Adrenal gland (tissue), 12 donors: ENCODE data around the gene LEPROT. TPM values are rescaled to one million over a fixed set of nuclear protein-coding genes. Genes with fewer than 3 reads are reported as not detected.

Source experiments
- DNase-seq, 7 donors: peaks; one replicate each; pipeline ENCODE4 v3.0.0-alpha.2; 2019 to 2020
- H3K27ac ChIP-seq, 5 donors: fragments of 200-600 bp; sonication (generic) in 4 of 5; 1 replicate in 3 of 5; 2 replicates in 2 of 5; pipeline versions ENCODE4 v1.5.1 to v1.8.0; 2016 to 2020; ENCODE audit warnings: mild to moderate bottlenecking in 1 of 5
- H3K27me3 ChIP-seq: fragments of 200-600 bp; 2 replicates; pipeline ENCODE4 v1.8.0; 2021
- H3K36me3 ChIP-seq, 2 donors: fragments of 200-600 bp; replicated peaks in 1 of 2; 1 replicate in 1 of 2; 2 replicates in 1 of 2; pipeline versions ENCODE4 v1.5.1 to v1.8.0; 2018 to 2022
- H3K4me1 ChIP-seq, 2 donors: fragments of 200-600 bp; replicated peaks in 1 of 2; 1 replicate in 1 of 2; 2 replicates in 1 of 2; pipeline versions ENCODE4 v1.5.1 to v1.8.0; 2018 to 2021
- H3K4me3 ChIP-seq, 4 donors: fragments of 200-600 bp; sonication (generic) in 3 of 4; one replicate each; pipeline ENCODE4 v1.5.1; 2016 to 2018
- H3K9me3 ChIP-seq, 3 donors: fragments of 200-600 bp; sonication (generic) in 1 of 3; replicated peaks in 1 of 3; 1 replicate in 2 of 3; 2 replicates in 1 of 3; pipeline versions ENCODE4 v1.5.1 to v1.8.0; 2016 to 2021
- CTCF ChIP-seq, 6 experiments: fragments of 450-650 bp in 4 of 6; fragments of 200-600 bp in 2 of 6; sonication (generic) in 1 of 6; IDR thresholded peaks; 1 replicate in 5 of 6; 2 replicates in 1 of 6; pipeline versions ENCODE4 v1.5.1 to v1.8.0; 2016 to 2021; ENCODE audit warnings: antibody characterized with exemption in 6 of 6, mild to moderate bottlenecking in 2 of 6, moderate library complexity in 1 of 6
- POLR2A ChIP-seq, 2 donors: fragments of 450-650 bp; IDR thresholded peaks; one replicate each; pipeline ENCODE4 v1.6.1; 2017; ENCODE audit warnings: antibody characterized with exemption in 2 of 2, mild to moderate bottlenecking in 2 of 2, moderate library complexity in 1 of 2
- WGBS, 4 donors: extraction: QIAGEN DNeasy Blood & Tissue Kit in 2 of 4; methylation state at CpG; one replicate each; pipeline versions ENCODE4 v1.1.5 to v1.1.7; 2013 to 2017; 5-methylcytosine and 5-hydroxymethylcytosine counted together
- intact Hi-C, 2 donors: fragments of 100-400 bp; cut with DNase I; formaldehyde crosslinking; loops; one replicate each; pipeline versions ENCODE4 v1.14.1 to v1.15.0; 2022 to 2023
- polyA plus RNA-seq, 3 donors: library from polyadenylated mRNA; stranded (reverse); fragments of 200-250 nt in 2 of 3; fragments of 350-450 nt in 1 of 3; fragmentation: Illumina TruSeq in 1 of 3; extraction: RNeasy Lipid Tissue Mini Kit (QIAGEN cat#74804) in 1 of 3; gene quantifications; one replicate each; pipeline ENCODE4 v1.2.3, GENCODE V29; 2013 to 2014
- total RNA-seq, 9 donors: library from RNA; depleted of rRNA in 4 of 9; stranded (reverse); fragments of >200 nt in 4 of 9; fragments of 120-200 nt in 1 of 9; fragmentation: NEBNext Ultra II Directional in 1 of 9; extraction: Animal tissue kit (Norgen Biotek cat#: 25700) in 1 of 9; gene quantifications; one replicate each; pipeline versions ENCODE4 v1.1.0 to v1.2.4, GENCODE V29; 2013 to 2023
- donor health status: healthy with polysubstance abuse.
- donor health status: Bipolar disorder and iron deficiency.
- donor health status: DM: yes; HTN: yes; CAD: no.
- donor health status: DM: no; HTN: no; CAD: no.
- donor health status: DM: no; HTN: no; CAD: no.
- donor health status: DM: yes; HTN: yes; CAD: no.

The LEPROT gene
- total and polyA plus RNA-seq, 12 donors: 35.4 to 155 (median 93.1) TPM

- no peak overlapping the region for H3K27ac ChIP-seq
- H3K4me1 ChIP-seq: peaks cover 0 to 9% of the 10 kb centered on the region in 2 donors
- H3K36me3 ChIP-seq: no peaks in the 10 kb centered on the region
- no peak for TF ChIP-seq CTCF (IDR thresholded peaks at IDR 0.05)
- intact Hi-C loops: no loop called here
- no peaks in the 10 kb centered on the region for H3K27me3 ChIP-seq
- DNase-seq: no peak
- no peak overlapping the region for H3K4me3 ChIP-seq
- no peaks in the 10 kb centered on the region for H3K9me3 ChIP-seq
- 18 to 32% (median 21%) methylated on average over 1 of the region's 1 CpG for WGBS, 4 donors
Observed at GRCh38 chr1:65440915-65441314, 20.4 kb downstream of the LEPROT start.

GRCh38 chr1:65441464-65441863 lies 21.0 kb downstream of the LEPROT start:
- H3K4me1 ChIP-seq: peaks cover 0 to 9% of the 10 kb centered on the region in 2 donors
- H3K36me3 ChIP-seq: no peaks in the 10 kb centered on the region
- no peak overlapping the region for H3K27ac ChIP-seq
- TF ChIP-seq POLR2A (IDR thresholded peaks at IDR 0.05) (no peak), CTCF (IDR thresholded peaks at IDR 0.05) (no peak)
- WGBS, 4 donors: 68 to 79% (median 72%) methylated on average over 3 of the region's 3 CpGs
- DNase-seq: no peak
- intact Hi-C loops: no loop called here
- no peaks in the 10 kb centered on the region for H3K9me3 ChIP-seq
- H3K4me3 ChIP-seq: no peak overlapping the region
- H3K27me3 ChIP-seq: no peaks in the 10 kb centered on the region

- 90 to 98% (median 94%) methylated on average over 1 of the region's 1 CpG for WGBS, 4 donors
- no peak for DNase-seq
Observed at GRCh38 chr1:65442442-65442841, 22.0 kb downstream of the LEPROT start.

GRCh38 chr1:65443647-65444046 lies 23.2 kb downstream of the LEPROT start:
- DNase-seq: no peak
- Histone ChIP-seq H3K9me3 (no peaks in the 10 kb centered on the region), H3K27me3 (no peaks in the 10 kb centered on the region), H3K36me3 (no peaks in the 10 kb centered on the region), H3K4me1 (peaks cover 0 to 9% of the 10 kb centered on the region in 2 donors), H3K4me3 (no peak overlapping the region), H3K27ac (no peak overlapping the region)
- 88 to 93% (median 91%) methylated on average over 2 of the region's 2 CpGs for WGBS, 4 donors
- intact Hi-C loops: no loop called here
- TF ChIP-seq CTCF (IDR thresholded peaks at IDR 0.05) (no peak), POLR2A (IDR thresholded peaks at IDR 0.05) (no peak)

More at GRCh38 chr1:65442442-65442841, 22.0 kb downstream of the LEPROT start:
- H3K4me1 ChIP-seq: peaks cover 0 to 9% of the 10 kb centered on the region in 2 donors
- no peaks in the 10 kb centered on the region for H3K27me3 ChIP-seq
- no peak overlapping the region for H3K27ac ChIP-seq
- H3K36me3 ChIP-seq: no peaks in the 10 kb centered on the region
- no peak for TF ChIP-seq CTCF (IDR thresholded peaks at IDR 0.05)
- TF ChIP-seq POLR2A (IDR thresholded peaks at IDR 0.05): no peak
- no peak overlapping the region for H3K4me3 ChIP-seq
- intact Hi-C loops: no loop called here
- H3K9me3 ChIP-seq: no peaks in the 10 kb centered on the region
